C4-2B (cell line): ENCODE data around the gene CHAC2.

Experiments
- H3K27ac ChIP-seq: fragments of 450-650 bp; 2 replicates; pipeline ENCODE4 v1.5.1; 2017
- CTCF ChIP-seq: fragments of 450-650 bp; conservative IDR thresholded peaks from 2 replicates; pipeline ENCODE4 v1.5.1; 2017; ENCODE audit warnings: mild to moderate bottlenecking
- ZFX ChIP-seq: fragments of 450-650 bp; IDR thresholded peaks from 2 replicates; pipeline ENCODE4 v1.6.1; 2017

CHAC2 gene

GRCh38 chr2:53778536-53779162 lies 11.0 kb downstream of the CHAC2 start:
- TF ChIP-seq ZFX: no peak
- no peak for TF ChIP-seq CTCF
- no peak overlapping the region for H3K27ac ChIP-seq

- TF ChIP-seq CTCF: no peak
- no peak for TF ChIP-seq ZFX
- H3K27ac ChIP-seq: no peak overlapping the region
These were observed 12.5 kb downstream of the CHAC2 start for GRCh38 chr2:53780056-53780455.

GRCh38 chr2:53782676-53783075 lies 15.1 kb downstream of the CHAC2 start:
- TF ChIP-seq ZFX (no peak), CTCF (no peak)
- H3K27ac ChIP-seq: no peak overlapping the region

GRCh38 chr2:53784436-53784835 lies 16.8 kb downstream of the CHAC2 start:
- TF ChIP-seq CTCF (no peak), ZFX (no peak)
- no peak overlapping the region for H3K27ac ChIP-seq

- TF ChIP-seq CTCF (no peak), ZFX (no peak)
- H3K27ac ChIP-seq: no peak overlapping the region
These were observed 17.8 kb downstream of the CHAC2 start for GRCh38 chr2:53785366-53785765.

GRCh38 chr2:53786352-53786704 lies 18.7 kb downstream of the CHAC2 start:
- peak overlapping the region; percentile 81 for H3K27ac ChIP-seq
- TF ChIP-seq CTCF: no peak

- peak within 1 kb of the TSS; percentile 81 for H3K27ac ChIP-seq
- TF ChIP-seq ZFX (peak; percentile 38), CTCF (no peak)
These were observed 19.4 kb downstream of the CHAC2 start, which contains the start of the genes ASB3 and ERLEC1 for GRCh38 chr2:53786705-53787613. TSS of gene ASB3 (minus strand) at chr2:53786953. CDS start at chr2:53765572, 21,381 bp downstream. TSS of gene ERLEC1 (plus strand) at chr2:53787044. CDS start at chr2:53787211, 167 bp downstream.
